G401 (cell line): Measurements from ENCODE around the gene ERLIN1. TPM values are rescaled to one million over a fixed set of nuclear protein-coding genes. Genes with fewer than 3 reads are reported as not detected.
"Not testable (repeated sequence)": the region's sequence is repeated elsewhere in the genome, so short reads cannot be mapped to it uniquely, and the experiment has no call there.

Experiments
- DNase-seq: peaks from one replicate; pipeline ENCODE4 v3.0.0-alpha.2; 2015; ENCODE audit warnings: low spot score
- in situ Hi-C: cut with HindIII; loops from 2 replicates; pipeline ENCODE4 v1.10.0; 2016; ENCODE audit warnings: low sequenced_read_pairs, mixed read lengths
- total RNA-seq: library from RNA; depleted of rRNA; stranded (reverse); fragments of >200 nt; shearing (Covaris generic); gene quantifications from 2 replicates; pipeline ENCODE4 v1.2.3, GENCODE V29; 2014

ERLIN1 gene
- total RNA-seq, 1 experiment from 2014 or later = 39.0 TPM

- no peak for DNase-seq
- in situ Hi-C loops = no loop called here
These were observed 42.1 kb downstream of the ERLIN1 start for GRCh38 chr10:100143756-100144155.

- in situ Hi-C loops = no loop called here
- no peak for DNase-seq
These were observed 44.3 kb downstream of the ERLIN1 start for GRCh38 chr10:100141446-100142087.

GRCh38 chr10:100140070-100140469, 45.8 kb downstream of the ERLIN1 start:
- in situ Hi-C loops = no loop called here
- no peak for DNase-seq

- no peak for DNase-seq
- in situ Hi-C loops = no loop called here
These were observed 46.8 kb downstream of the ERLIN1 start for GRCh38 chr10:100138921-100139496.

GRCh38 chr10:100135486-100135885, 50.3 kb downstream of the ERLIN1 start:
- in situ Hi-C loops = no loop called here
- no peak for DNase-seq

DNA sequence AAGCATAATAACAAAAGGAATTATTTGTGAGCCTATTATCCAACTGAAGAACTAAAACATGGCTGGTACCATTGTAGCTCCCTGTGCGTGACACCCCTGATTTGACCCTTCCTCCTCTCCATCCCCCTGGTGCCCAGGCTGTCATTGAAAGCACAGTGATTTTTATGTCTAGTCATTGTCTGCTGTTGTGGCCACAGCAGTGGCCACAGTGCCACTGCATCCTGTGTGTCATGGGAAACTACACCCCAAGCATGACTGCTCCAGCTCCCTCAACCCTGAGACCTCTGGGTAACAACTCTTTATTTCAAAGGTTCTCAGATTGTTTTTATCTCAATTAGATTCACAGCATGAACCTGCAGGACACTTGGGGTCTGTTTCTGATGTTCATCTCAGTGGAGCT, 52.0 kb downstream of the ERLIN1 start:
- in situ Hi-C loops = no loop called here
- no peak for DNase-seq

- in situ Hi-C loops = no loop called here
- DNase-seq = no peak
These were observed 53.4 kb downstream of the ERLIN1 start for GRCh38 chr10:100132427-100132826.

DNA sequence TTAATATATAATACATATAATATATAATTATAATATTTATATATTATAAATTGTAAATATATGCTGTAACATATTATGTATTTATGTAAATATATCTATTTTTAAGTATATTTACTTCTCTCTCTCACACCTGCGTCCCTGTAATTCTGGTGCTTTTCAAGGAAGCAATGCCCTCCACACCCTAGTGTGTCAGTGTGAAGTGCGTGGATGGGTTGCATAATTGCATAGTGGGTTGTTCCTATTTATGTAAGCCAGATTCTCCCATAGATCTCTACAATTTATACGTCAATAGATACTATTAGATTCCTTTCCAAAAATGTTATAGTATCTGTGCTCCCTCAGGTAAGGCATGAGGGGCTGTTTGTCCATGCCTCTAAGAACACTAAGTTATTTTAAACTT, 54.3 kb downstream of the ERLIN1 start:
- DNase-seq = no peak
- in situ Hi-C loops = no loop called here

DNA sequence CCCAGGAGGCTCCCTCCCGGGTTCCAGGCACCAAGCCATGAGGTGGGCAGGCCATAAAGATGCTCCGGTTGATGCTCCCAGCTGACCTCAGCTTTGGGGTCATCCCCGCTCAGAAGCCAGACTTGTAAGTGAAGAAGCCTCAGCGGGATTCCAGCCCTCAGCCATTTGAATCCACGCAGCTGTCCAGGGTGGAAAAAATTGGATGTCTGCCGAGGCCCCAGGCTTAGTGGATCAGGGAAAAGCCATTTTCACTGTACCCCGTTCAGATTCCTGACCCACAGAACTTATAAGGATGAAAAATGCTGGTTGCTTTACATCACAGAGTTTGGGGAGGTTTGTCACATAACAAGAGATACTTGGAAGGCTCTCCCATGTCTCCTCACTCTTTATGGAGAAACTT, 55.0 kb downstream of the ERLIN1 start:
- DNase-seq = no peak
- in situ Hi-C loops = no loop called here

DNA sequence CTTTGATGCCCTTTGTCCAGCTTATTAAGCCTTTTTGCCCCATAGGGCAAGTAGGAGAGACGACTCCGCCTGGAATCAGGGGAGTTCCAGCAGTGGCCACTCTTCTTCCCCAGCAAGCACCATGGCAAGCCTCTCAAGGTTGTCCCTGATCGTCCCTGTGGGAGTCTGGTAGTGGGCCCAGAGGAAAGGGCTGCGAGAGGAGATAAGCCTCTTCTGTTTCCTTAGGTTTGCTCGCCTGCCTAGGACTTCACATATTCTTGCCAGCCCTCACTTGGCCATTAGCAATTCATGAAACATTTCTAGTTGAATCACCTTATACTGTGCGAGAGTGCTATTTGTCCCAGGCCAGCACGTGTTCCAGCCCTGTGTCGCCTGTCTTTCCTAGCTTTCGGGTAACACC, 56.4 kb downstream of the ERLIN1 start:
- no peak for DNase-seq
- in situ Hi-C loops = no loop called here

GRCh38 chr10:100128951-100129350, 56.9 kb downstream of the ERLIN1 start:
- in situ Hi-C loops = no loop called here
- DNase-seq = no peak

GRCh38 chr10:100125335-100125734, 60.5 kb downstream of the ERLIN1 start:
- in situ Hi-C loops, DNase-seq: not testable (repeated sequence)

GRCh38 chr10:100124097-100124496, 61.7 kb downstream of the ERLIN1 start:
- in situ Hi-C loops = no loop called here
- no peak for DNase-seq

GRCh38 chr10:100122780-100123179, 63.0 kb downstream of the ERLIN1 start:
- DNase-seq = no peak
- in situ Hi-C loops = no loop called here

- in situ Hi-C loops = no loop called here
- no peak for DNase-seq
These were observed 65.3 kb downstream of the ERLIN1 start for GRCh38 chr10:100120550-100120949.

DNA sequence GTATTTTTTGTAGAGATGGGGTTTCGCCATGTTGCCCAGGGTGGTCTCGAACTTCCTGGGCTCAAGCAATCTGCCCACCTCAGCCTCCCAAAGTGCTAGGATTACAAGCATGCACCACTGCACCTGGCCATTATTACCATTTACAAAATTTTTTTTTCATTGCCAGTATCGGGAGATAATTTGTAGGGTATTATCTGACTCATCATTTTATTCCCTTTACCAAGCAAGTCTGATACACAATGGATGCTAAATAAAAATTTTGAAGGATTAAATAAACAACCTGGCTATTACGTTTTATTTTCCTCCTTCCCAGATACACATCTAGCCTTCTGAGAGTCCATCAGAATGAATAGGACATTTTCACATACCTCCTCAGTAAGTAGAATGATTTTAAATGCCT, 66.1 kb downstream of the ERLIN1 start:
- DNase-seq = no peak
- in situ Hi-C loops = no loop called here

DNA sequence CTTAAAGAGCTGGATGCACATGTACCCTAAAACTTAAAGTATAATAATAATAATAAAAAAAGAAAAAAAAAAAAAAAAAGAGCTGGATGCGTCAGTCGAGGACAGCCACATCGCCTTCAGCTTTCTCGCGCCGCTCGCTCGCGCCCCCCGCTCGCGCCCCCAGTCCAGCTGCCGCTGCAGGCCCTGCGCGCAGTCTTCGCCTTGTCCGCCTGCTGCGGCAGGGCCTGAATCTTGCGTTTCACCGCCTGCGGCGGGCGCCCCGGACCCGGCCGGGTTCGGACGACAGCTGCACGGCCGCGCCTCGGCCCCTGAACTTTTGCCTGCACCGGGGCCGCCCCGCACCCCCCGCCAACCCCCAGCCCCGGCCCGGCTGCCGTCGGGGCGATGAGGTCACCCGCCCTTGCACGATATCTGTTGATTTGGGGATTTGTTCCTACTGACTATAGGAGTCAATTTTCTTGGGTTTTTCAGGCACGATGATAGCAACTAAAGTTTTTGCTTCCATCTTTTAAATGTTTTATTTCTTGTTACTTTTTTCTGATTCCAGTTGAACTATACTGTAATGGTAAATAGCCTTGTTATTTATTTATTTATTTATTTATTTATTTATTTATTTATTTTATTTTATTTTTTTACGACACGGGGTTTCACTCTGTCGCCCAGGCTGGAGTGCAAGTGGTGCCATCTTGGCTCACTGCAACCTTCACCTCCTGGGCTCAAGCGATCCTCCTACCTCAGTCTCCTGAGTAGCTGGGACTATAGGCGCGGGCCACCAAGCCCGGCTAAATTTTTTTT, 70.7 kb downstream of the ERLIN1 start:
- in situ Hi-C loops = no loop called here
- DNase-seq = no peak

DNA sequence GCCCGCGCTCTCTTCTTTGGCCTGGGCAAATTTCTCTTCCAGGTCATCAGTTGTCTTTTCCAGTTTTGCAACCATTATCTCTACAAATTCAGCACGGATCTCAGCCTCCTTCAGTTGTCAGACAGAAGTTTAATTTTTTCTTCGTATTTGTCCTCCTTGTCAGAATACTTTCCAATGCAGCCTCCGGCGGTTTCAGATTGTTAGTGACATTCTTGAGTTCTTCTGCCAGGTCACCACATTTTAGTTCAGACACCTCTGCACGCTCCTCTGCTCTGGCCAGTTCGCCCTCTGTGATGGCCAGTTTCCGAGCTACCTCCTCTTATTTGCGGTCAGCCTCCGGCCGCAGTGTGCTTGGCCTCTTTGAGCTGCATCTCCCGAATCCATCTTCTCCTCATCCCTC, 71.4 kb downstream of the ERLIN1 start:
- no peak for DNase-seq
- in situ Hi-C loops = no loop called here

- in situ Hi-C loops = no loop called here
- DNase-seq = no peak
These were observed 76.2 kb downstream of the ERLIN1 start for GRCh38 chr10:100109670-100110069.

DNA sequence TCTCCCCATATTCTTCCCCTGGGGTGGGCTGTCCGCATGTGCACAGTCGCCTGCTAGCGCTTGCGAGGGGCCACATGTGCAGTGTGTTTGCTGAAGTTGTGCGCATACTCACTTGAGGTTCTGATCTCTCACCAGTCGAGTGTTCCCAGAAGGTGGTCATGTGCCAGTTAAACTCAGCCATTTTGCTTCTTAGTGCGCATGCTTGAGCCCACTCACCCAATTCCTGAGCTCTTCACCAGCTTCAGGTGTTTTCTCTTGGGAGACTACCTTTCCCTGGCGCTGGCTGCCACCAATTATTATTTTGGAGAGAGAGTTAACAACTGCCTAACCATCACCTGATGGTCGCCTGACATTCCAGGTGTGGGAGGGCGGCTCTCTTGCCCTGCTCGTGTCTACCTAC, 79.0 kb downstream of the ERLIN1 start:
- in situ Hi-C loops = no loop called here
- DNase-seq = no peak

GRCh38 chr10:100104300-100104699, 81.5 kb downstream of the ERLIN1 start:
- in situ Hi-C loops = no loop called here
- DNase-seq = no peak
